SJSA1 (cell line): ENCODE results near the gene CNN2. TPM values are rescaled to one million over a fixed set of nuclear protein-coding genes. Genes with fewer than 3 reads are reported as not detected.

Source experiments
- DNase-seq, 2 experiments: peaks; one replicate each; pipeline ENCODE4 v3.0.0-alpha.2; 2015 to 2020; ENCODE audit warnings: low spot score in 2 of 2, low read depth in 1 of 2
- H3K27ac ChIP-seq: fragments of 250-450 bp; sonication (Bioruptor Pico); 2 replicates; pipeline ENCODE4 v1.5.1; 2020; ENCODE audit warnings: mild to moderate bottlenecking, moderate library complexity
- H3K27me3 ChIP-seq: fragments of 250-450 bp; sonication (Bioruptor Pico); replicated peaks from 2 replicates; pipeline ENCODE4 v1.5.1; 2020; ENCODE audit warnings: mild to moderate bottlenecking, moderate library complexity
- H3K36me3 ChIP-seq: fragments of 250-450 bp; sonication (Bioruptor Pico); 2 replicates; pipeline ENCODE4 v1.5.1; 2020; ENCODE audit warnings: mild to moderate bottlenecking
- H3K4me1 ChIP-seq: fragments of 250-450 bp; sonication (Bioruptor Pico); replicated peaks from 2 replicates; pipeline ENCODE4 v1.6.1; 2021; ENCODE audit warnings: mild to moderate bottlenecking
- H3K4me3 ChIP-seq: fragments of 250-450 bp; sonication (Bioruptor Pico); 2 replicates; pipeline ENCODE4 v1.5.1; 2020; ENCODE audit warnings: mild to moderate bottlenecking
- H3K9me3 ChIP-seq: fragments of 250-450 bp; sonication (Bioruptor Pico); replicated peaks from 2 replicates; pipeline ENCODE4 v1.5.1; 2020; ENCODE audit warnings: mild to moderate bottlenecking
- total RNA-seq: library from RNA; depleted of rRNA; stranded (reverse); fragments of >200 nt; shearing (Covaris generic); gene quantifications from 2 replicates; pipeline ENCODE4 v1.2.3, GENCODE V29; 2014; rRNA removed

Gene CNN2
- total RNA-seq, 1 experiment from 2014 or later, result 441 TPM

DNA sequence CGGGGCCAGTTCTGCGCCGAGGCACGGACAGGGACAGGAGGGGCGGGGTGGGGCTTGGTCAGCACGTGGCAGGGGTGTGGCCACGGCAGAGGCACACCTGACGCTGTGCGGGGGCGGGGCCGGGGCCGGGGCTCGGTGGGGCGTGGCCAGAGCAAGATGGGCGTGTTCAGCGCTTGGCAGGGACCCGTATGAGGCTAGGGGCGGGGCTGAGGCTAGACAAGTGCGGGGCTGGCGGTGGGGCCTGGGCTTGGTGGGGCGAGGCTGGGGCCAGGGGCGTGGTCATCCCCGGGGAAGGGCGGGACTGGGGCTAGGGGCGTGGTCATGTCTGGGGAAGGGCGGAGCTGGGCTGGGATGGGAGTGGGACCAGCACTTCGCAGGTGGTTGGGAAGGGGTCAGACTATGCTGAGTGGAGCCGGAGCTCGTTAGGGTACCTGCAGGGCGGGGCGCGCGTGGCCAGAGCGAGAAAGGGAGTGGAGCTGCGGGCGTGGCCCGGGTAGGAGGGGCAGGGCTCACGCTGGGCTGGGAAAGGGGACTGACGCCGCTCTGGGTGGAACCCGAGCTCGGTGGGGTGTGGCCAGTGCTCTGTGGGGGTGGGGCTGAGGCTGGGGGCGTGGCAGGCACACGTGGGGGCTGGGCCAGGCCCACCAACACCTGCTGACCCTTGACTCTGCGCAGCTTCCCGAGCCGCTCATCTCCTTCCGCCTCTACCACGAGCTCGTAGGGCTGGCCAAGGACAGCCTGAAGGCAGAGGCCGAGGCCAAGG is 55.9 kb downstream of the CNN2 start:
- Histone ChIP-seq H3K36me3 (peaks cover 2% of the 10 kb centered on the region; the same call in 1 of the 2 replicates), H3K27ac (no peak overlapping the region), H3K9me3 (0 out of 2 replicates have a peak, but pooled peaks cover 2% of the 10 kb centered on the region), H3K27me3 (peaks cover 15% of the 10 kb centered on the region; the same call in 1 of the 2 replicates), H3K4me1 (peaks cover 5% of the 10 kb centered on the region; the same call in 1 of the 2 replicates), H3K4me3 (no peak overlapping the region)
- DNase-seq, result no peak

DNA sequence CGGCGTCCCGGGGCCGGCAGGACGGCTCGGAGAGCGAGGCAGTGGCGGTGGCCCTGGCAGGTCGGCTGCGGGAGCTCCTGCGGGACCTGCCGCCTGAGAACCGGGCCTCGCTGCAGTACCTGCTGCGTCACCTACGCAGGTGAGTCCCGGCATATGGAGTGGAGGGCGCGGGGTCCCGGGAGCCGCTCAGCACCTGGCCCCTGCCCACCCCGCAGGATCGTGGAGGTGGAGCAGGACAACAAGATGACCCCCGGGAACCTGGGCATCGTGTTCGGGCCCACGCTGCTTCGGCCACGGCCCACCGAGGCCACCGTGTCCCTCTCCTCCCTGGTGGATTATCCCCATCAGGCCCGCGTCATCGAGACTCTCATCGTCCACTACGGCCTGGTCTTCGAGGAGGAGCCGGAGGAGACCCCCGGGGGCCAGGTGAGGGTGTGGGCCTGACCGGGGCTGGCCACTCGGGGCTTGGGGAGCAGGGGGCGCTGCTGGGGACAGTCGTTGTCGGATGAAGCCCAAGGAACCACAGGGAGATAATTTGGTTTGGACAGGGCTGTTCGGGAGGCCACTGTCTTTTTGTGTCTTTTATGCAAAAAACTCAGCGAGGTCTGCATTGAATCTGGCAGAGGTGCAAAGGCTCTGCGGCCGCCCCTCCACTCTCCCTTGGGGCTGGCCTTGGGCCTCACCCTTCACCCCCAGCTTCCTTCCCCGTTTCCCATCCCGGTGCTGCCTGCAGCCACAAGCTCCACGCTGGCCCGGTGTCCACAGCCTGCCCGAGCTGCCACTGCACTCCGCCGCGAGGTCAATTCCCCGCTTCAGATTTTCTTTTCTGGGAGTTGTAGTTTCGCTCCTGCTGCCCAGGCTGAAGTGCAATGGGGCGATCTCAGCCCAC is 56.8 kb downstream of the CNN2 start:
- H3K4me3 ChIP-seq, result no peak overlapping the region

DNA sequence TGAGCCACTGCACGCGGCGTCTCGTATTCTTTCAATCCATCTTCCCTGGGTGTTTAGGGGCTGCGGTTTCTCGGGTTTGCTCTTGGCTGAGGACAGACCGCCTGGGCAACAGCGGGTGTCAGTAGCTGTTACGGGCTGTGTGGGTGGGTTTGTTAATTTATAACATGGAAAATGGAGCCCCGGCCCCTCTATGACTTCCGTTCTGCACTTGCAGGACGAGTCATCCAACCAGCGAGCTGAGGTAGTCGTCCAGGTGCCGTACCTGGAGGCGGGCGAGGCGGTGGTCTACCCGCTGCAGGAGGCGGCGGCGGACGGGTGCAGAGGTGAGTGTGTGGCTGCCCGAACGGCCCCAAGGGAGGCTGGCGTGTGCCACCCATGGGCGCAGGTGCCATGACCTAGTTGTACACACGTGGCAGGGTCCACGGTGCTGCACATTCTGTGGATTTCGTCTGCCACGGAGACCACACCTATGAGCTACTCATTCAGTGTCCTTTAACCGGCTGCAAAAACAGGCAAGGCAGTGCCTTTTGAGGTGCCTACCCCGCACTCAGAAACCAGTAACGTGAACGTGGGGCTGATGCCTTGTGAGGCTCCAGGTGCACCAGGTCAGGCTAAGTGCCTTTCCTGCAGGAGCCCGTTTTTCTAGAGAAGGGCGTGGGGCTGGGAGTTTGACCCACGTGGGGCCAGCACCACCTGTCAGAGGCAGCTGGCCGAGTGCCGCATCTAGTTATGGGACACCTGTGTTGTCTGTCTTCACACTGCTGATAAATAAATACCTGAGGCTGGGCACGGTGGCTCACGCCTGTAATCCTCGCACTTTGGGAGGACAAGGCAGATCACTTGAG is 57.8 kb downstream of the CNN2 start:
- DNase-seq, result no peak
- Histone ChIP-seq H3K27me3 (peaks cover 15% of the 10 kb centered on the region; the same call in 1 of the 2 replicates), H3K27ac (no peak overlapping the region), H3K9me3 (0 out of 2 replicates have a peak, but pooled peaks cover 2% of the 10 kb centered on the region), H3K4me3 (no peak overlapping the region), H3K4me1 (peaks cover 5% of the 10 kb centered on the region; the same call in 1 of the 2 replicates), H3K36me3 (peaks cover 19% of the 10 kb centered on the region)

More for the DNA sequence above, 56.8 kb downstream of the CNN2 start:
- DNase-seq, result no peak
- 0 out of 2 replicates have a peak, but pooled peaks cover 2% of the 10 kb centered on the region for H3K9me3 ChIP-seq
- no peak overlapping the region for H3K27ac ChIP-seq
- H3K36me3 ChIP-seq, result peaks cover 8% of the 10 kb centered on the region
- H3K4me1 ChIP-seq, result peaks cover 5% of the 10 kb centered on the region; the same call in 1 of the 2 replicates
- H3K27me3 ChIP-seq, result peaks cover 15% of the 10 kb centered on the region; the same call in 1 of the 2 replicates

DNA sequence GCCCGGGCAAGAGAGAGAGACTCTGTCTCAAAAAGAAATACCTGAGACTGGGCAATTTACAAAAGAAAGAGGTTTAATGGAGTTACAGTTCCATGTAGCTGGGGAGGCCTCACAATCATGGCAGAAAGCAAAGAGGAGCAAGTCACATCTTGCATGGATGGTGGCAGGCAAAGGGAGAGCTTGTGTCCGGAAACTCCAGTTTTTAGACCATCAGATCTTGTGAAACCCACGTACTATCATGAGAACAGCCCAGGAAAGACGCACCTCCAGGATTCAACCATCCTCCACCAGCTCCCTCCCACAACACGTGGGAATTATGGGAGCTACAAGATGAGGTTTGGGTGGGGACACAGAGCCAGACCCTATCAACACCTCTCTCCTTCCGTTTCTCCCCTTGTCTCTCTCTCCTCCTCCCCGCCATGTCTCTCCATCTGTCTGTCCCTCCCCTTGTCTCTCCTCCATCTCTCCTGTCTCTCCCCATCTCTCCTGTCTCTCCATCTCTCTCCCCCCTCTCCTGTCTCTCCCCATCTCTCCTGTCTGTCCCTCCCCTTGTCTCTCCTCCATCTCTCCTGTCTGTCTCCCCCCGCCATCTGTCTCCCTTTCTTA is 58.7 kb downstream of the CNN2 start:
- Histone ChIP-seq H3K36me3 (peaks cover 24% of the 10 kb centered on the region), H3K4me1 (peaks cover 5% of the 10 kb centered on the region; the same call in 1 of the 2 replicates), H3K4me3 (no peak overlapping the region), H3K9me3 (0 out of 2 replicates have a peak, but pooled peaks cover 2% of the 10 kb centered on the region), H3K27ac (no peak overlapping the region), H3K27me3 (peaks cover 15% of the 10 kb centered on the region; the same call in 1 of the 2 replicates)
- no peak for DNase-seq

DNA sequence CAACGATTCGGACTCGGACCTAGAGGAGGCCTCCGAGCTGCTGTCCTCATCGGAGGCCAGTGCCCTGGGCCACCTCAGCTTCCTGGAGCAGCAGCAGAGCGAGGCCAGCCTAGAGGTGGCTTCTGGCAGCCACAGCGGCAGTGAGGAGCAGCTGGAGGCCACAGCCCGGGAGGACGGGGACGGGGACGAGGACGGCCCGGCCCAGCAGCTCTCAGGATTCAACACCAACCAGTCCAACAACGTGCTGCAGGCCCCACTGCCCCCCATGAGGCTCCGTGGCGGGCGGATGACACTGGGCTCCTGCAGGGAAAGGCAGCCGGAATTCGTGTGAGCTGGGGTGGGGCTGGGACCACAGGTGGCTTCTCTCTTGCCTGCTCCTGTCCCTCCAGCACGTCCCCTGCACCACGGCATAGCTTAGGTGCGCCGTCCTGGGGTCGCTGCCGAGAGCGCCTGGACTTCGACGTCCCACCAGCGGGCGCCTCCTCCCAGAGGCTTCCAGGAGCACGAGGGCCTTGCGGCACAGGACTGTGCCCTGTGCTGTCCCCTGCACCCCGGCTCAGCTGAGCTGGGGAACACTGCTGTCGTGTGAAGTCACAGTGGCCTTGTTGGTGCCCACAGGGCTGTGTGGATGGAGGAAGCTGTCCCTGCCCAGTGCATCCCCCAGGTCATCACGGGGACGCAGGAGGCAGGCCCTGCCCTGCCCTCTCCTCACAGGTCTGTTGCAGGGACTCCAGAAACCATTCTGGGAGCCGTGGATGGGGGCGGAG is 59.5 kb downstream of the CNN2 start:
- peaks cover 5% of the 10 kb centered on the region; the same call in 1 of the 2 replicates for H3K4me1 ChIP-seq
- no peak overlapping the region for H3K4me3 ChIP-seq
- no peak for DNase-seq
- H3K36me3 ChIP-seq, result peaks cover 29% of the 10 kb centered on the region
- peaks cover 15% of the 10 kb centered on the region; the same call in 1 of the 2 replicates for H3K27me3 ChIP-seq
- H3K27ac ChIP-seq, result no peak overlapping the region
- H3K9me3 ChIP-seq, result 0 out of 2 replicates have a peak, but pooled peaks cover under 1% of the 10 kb centered on the region

DNA sequence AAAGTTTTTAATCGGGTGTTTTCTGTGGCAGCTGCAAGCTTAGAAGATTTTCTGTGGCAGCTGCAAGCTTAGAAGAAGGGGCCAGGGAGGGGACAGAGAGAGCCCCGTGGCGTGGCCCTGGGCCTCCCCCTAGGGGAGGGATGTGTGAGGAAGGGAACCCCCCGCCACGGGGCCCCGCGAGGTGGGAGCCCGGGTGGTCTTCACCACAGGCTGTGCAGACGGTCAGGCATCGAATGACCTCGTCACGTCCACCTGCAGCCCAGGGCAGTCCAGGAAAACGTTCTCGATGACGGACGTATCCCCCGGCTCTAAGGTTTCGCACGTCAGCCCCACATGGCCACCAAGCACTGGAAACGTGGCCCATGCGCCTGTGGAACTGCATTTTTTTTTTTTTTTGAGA is 60.2 kb downstream of the CNN2 start:
- Histone ChIP-seq H3K4me3 (no peak overlapping the region), H3K36me3 (peaks cover 36% of the 10 kb centered on the region), H3K27ac (no peak overlapping the region), H3K4me1 (peaks cover 5% of the 10 kb centered on the region; the same call in 1 of the 2 replicates), H3K27me3 (peaks cover 15% of the 10 kb centered on the region; the same call in 1 of the 2 replicates), H3K9me3 (no peaks in the 10 kb centered on the region)
- DNase-seq, result no peak

DNA sequence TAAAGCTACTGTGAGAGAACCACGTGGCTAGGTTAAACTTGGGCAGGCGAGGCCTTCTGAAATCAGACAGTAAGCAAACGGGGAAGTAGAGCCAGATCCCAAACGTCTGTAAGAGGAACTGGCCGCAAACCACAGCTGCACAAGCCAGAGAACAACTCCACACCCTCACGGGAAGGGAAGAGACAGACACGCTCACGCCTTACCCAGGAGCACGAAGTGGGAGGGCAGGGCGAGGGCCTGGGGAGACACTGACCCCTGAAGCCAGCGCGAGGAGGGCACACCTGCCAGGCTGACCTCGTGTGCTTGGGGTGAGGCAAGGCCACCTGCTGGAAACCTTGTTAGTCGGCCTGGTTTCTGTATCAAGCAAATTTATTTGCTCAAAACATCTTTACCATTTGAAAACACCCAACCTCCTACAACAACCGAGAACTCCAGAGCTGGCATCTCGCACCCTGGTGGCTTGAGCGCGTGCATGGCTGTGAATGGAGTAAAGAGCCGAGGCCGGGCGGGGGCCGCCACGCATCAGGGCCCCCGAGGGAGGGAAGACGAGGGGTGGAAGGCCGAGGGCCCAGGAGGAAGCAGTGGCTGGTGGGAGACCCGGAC is 61.5 kb downstream of the CNN2 start:
- Histone ChIP-seq H3K36me3 (peaks cover 44% of the 10 kb centered on the region), H3K4me3 (no peak overlapping the region), H3K9me3 (no peaks in the 10 kb centered on the region), H3K27me3 (peaks cover 8% of the 10 kb centered on the region; the same call in 1 of the 2 replicates), H3K4me1 (no peaks in the 10 kb centered on the region), H3K27ac (no peak overlapping the region)
- DNase-seq, result no peak

DNA sequence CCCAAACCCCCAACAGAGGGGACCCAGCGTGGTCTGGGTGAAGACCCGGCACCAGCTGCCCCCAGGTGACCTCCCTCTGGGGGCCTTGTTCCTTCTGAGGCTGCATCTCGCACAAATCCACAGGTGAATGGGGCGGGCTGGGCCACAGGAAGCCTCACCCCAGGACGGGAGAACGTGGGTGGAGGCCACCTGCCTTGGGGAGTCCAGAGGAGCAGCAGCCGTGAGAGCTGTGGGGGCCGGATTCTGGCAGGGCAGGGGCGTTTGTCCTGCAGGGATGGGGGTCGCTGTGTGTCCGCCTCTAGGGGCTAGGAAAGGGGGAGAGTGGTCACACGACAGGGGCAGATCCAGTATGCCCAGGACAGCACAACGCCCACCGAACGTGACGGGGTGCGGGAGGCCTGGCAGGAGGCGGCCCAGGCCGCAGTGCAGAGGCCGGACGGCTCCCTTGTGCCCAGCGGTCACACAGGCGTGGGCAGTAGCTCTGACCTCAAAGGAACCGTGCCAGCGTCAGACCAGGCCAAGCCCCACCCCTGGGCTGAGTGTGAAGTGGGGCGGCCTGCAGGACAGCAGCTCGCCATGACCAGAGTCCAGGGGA is 62.1 kb downstream of the CNN2 start:
- Histone ChIP-seq H3K4me3 (no peak overlapping the region), H3K9me3 (no peaks in the 10 kb centered on the region), H3K27me3 (peaks cover 4% of the 10 kb centered on the region; the same call in 1 of the 2 replicates), H3K36me3 (peaks cover 48% of the 10 kb centered on the region), H3K4me1 (no peaks in the 10 kb centered on the region; the same call in 1 of the 2 replicates), H3K27ac (no peak overlapping the region)
- DNase-seq, result no peak

Other genes starting within 250 kb of the CNN2 start
- gene PTBP1, start 229.2 kb upstream of the CNN2 start, total RNA-seq, result 177 and 308 TPM in 2 replicates
- gene PLPPR3, start 204.7 kb upstream of the CNN2 start, total RNA-seq, result 1.1 and 2.3 TPM in 2 replicates
- gene AZU1, start 198.8 kb upstream of the CNN2 start, total RNA-seq, result not detected in 2 replicates
- gene PRTN3, start 185.6 kb upstream of the CNN2 start, total RNA-seq, result not detected in 2 replicates
- not detected in 2 replicates for gene ELANE, start 174.3 kb upstream of the CNN2 start, total RNA-seq
- gene CFD, start 166.9 kb upstream of the CNN2 start, total RNA-seq, result 3.3 and 12.5 TPM in 2 replicates
- 17.2 and 18.7 TPM in 2 replicates for gene MED16, start 133.4 kb upstream of the CNN2 start, total RNA-seq
- not detected in 2 replicates for gene RNU6-9, start 133.1 kb upstream of the CNN2 start, total RNA-seq
- 23.9 and 38.2 TPM in 2 replicates for gene R3HDM4, start 113.4 kb upstream of the CNN2 start, total RNA-seq
- gene KISS1R, start 109.3 kb upstream of the CNN2 start, total RNA-seq, result not detected in 2 replicates
- 4.2 and 8.1 TPM in 2 replicates for gene ARID3A, start 100.6 kb upstream of the CNN2 start, total RNA-seq
- 43.2 and 60.5 TPM in 2 replicates for gene WDR18, start 42.3 kb upstream of the CNN2 start, total RNA-seq
- gene GRIN3B, start 26.2 kb upstream of the CNN2 start, total RNA-seq, result not detected in 2 replicates
- 122 and 131 TPM in 2 replicates for gene TMEM259, start 5.5 kb upstream of the CNN2 start, total RNA-seq
- not detected in 2 replicates for gene RNU6-2, start 5.1 kb upstream of the CNN2 start, total RNA-seq
- gene ABCA7, start 13.5 kb downstream of the CNN2 start, total RNA-seq, result 0.82 and 3.9 TPM in 2 replicates
- 0.03 TPM in 1 of 2 replicates, not detected in the other for gene ARHGAP45, start 40.6 kb downstream of the CNN2 start, total RNA-seq
- gene POLR2E, start 68.8 kb downstream of the CNN2 start, total RNA-seq, result 143 and 173 TPM in 2 replicates
- gene GPX4, start 77.4 kb downstream of the CNN2 start, total RNA-seq, result 387 and 449 TPM in 2 replicates
- 24.8 and 26.2 TPM in 2 replicates for gene SBNO2, start 147.7 kb downstream of the CNN2 start, total RNA-seq
- gene STK11, start 179.2 kb downstream of the CNN2 start, total RNA-seq, result 61.6 and 70.1 TPM in 2 replicates
- gene CBARP, start 211.4 kb downstream of the CNN2 start, total RNA-seq, result 0.50 and 1.6 TPM in 2 replicates
- gene ATP5F1D, start 215.1 kb downstream of the CNN2 start, total RNA-seq, result 42.4 and 68.8 TPM in 2 replicates
- gene MIDN, start 222.0 kb downstream of the CNN2 start, total RNA-seq, result 3.7 and 7.2 TPM in 2 replicates
- gene CIRBP, start 242.7 kb downstream of the CNN2 start, total RNA-seq, result 314 and 318 TPM in 2 replicates
- 32.2 and 40.6 TPM in 2 replicates for gene FAM174C, start 248.9 kb downstream of the CNN2 start, total RNA-seq